ENCODE data around the gene ARHGEF33. TPM values are rescaled to one million over a fixed set of nuclear protein-coding genes. Genes with fewer than 3 reads are reported as not detected.

The ARHGEF33 gene
- total and polyA plus RNA-seq, 2 of the 8 experiments (the other 6 are each of a cell fraction or from before 2014, with no cell fraction given): 0.09 to 0.95 TPM

GRCh38 chr2:38951766-38952165 lies 62.1 kb downstream of the ARHGEF33 start:
- Histone ChIP-seq H3K18ac (ENCODE audit: extremely low read depth, low read length) (no peak overlapping the region), H3K4me3 (ENCODE audit: extremely low read depth in 1 of 4, insufficient read depth in 2 of 4, low read depth in 3 of 4, low read length in 4 of 4) (no peak overlapping the region), H3K23ac (ENCODE audit: insufficient read length) (no peak overlapping the region), H3K9me3 (ENCODE audit: insufficient read depth in 2 of 2, low read depth in 1 of 2, low read length in 1 of 2) (no peaks in the 10 kb centered on the region), H2BK5ac (ENCODE audit: low read depth, low read length) (no peak overlapping the region), H2BK120ac (replicated peaks; ENCODE audit: low read depth, low read length) (no peak overlapping the region), H3K4me2 (ENCODE audit: insufficient read depth in 1 of 2, low read depth in 2 of 2, low read length in 2 of 2) (no peak overlapping the region), H3K23me2 (ENCODE audit: low read depth, low read length) (no peaks in the 10 kb centered on the region; the same call in 1 of the 2 replicates), H4K20me1 (replicated peaks in 1 of 2; ENCODE audit: control insufficient read depth in 1 of 2, insufficient read depth in 2 of 2, low read length in 2 of 2) (no peaks in the 10 kb centered on the region), H4K5ac (ENCODE audit: insufficient read length, low read depth, low read length) (no peak overlapping the region), H3K27me3 (replicated peaks in 1 of 4; ENCODE audit: control insufficient read depth in 3 of 4, extremely low read depth in 1 of 4, insufficient read depth in 3 of 4, low read length in 3 of 4) (no peaks in the 10 kb centered on the region), H2AK5ac (ENCODE audit: low read depth, low read length) (no peak overlapping the region), H3K14ac (ENCODE audit: insufficient read length) (no peak overlapping the region), H2AFZ (ENCODE audit: low read length) (no peak overlapping the region), H3K4me1 (replicated peaks in 1 of 4; ENCODE audit: control insufficient read depth in 3 of 4, insufficient read depth in 4 of 4, low read length in 3 of 4) (no peaks in the 10 kb centered on the region), H4K8ac (ENCODE audit: extremely low read depth, insufficient read depth, low read length) (no peak overlapping the region), H3K27ac (ENCODE audit: low read depth, low read length) (no peak overlapping the region), H3K9ac (replicated peaks in 1 of 4; ENCODE audit: extremely low read depth in 1 of 4, low read depth in 3 of 4, low read length in 3 of 4) (no peak overlapping the region), H3K56ac (replicated peaks; ENCODE audit: insufficient read length, low read depth, low read length) (no peak overlapping the region), H3K36me3 (ENCODE audit: control insufficient read depth in 2 of 4, insufficient read depth in 4 of 4, low read length in 3 of 4) (no peaks in the 10 kb centered on the region; a peak in 1 of 8 replicates), H3K79me1 (ENCODE audit: low read depth, low read length) (no peaks in the 10 kb centered on the region), H3K79me2 (ENCODE audit: control insufficient read depth in 1 of 2, insufficient read depth in 2 of 2, low read length in 2 of 2) (no peaks in the 10 kb centered on the region), H2BK12ac (ENCODE audit: low read depth, low read length) (no peak overlapping the region), H3K4ac (replicated peaks; ENCODE audit: insufficient read length, low read depth, low read length) (no peak overlapping the region), H2BK15ac (ENCODE audit: low read length) (no peak overlapping the region), H4K91ac (replicated peaks; ENCODE audit: insufficient read length, low read length) (no peak overlapping the region), H2BK20ac (ENCODE audit: low read length) (no peak overlapping the region)
- POLR2A ChIA-PET (ENCODE audit: partially characterized antibody): interaction anchor here (1.5 kb wide), 1 partner anchor 8 kb away, joined by 5 read pairs; no protein-coding TSS in a partner anchor
- CTCF ChIA-PET (ENCODE audit: partially characterized antibody): interaction anchor here (1.1 to 1.7 kb wide), 3 partner anchors 11 to 55 kb away, joined by 3 to 5 read pairs (median 3); no protein-coding TSS in a partner anchor
- DNase-seq (ENCODE audit: low read depth in 1 of 2, low spot score in 2 of 2) (no peak), FAIRE-seq (no peak)
- TF ChIP-seq CREB1 (IDR thresholded peaks at IDR 0.05) (no peak), JUN (IDR thresholded peaks at IDR 0.05; ENCODE audit: low read depth, low read length) (no peak), SIX5 (IDR thresholded peaks at IDR 0.05; ENCODE audit: low read depth, low read length) (no peak), BACH1 (IDR thresholded peaks at IDR 0.05; ENCODE audit: low read length) (no peak), SIN3A (conservative IDR thresholded peaks at IDR 0.05 in 1 of 2, IDR thresholded peaks at IDR 0.05 in 1 of 2; ENCODE audit: low read depth in 1 of 2, low read length in 2 of 2) (no peak), EP300 (IDR thresholded peaks at IDR 0.05; ENCODE audit: borderline replicate concordance in 1 of 2, low read depth in 2 of 2, low read length in 2 of 2) (no peak), ATF3 (IDR thresholded peaks at IDR 0.05; ENCODE audit: insufficient read depth, low read depth, low read length) (no peak), SP1 (IDR thresholded peaks at IDR 0.05; ENCODE audit: low read depth, low read length) (no peak), KDM1A (IDR thresholded peaks at IDR 0.05; ENCODE audit: borderline replicate concordance, low read length) (no peak), TEAD4 (IDR thresholded peaks at IDR 0.05; ENCODE audit: low read depth, low read length) (no peak), SIRT6 (IDR thresholded peaks at IDR 0.05; ENCODE audit: low read length) (no peak), CHD2 (IDR thresholded peaks at IDR 0.05; ENCODE audit: low read length) (no peak), BCL11A (IDR thresholded peaks at IDR 0.05; ENCODE audit: low read depth in 2 of 2, low read length in 2 of 2) (no peak), SAP30 (IDR thresholded peaks at IDR 0.05; ENCODE audit: insufficient read depth, insufficient replicate concordance, low read length) (no peak), RXRA (IDR thresholded peaks at IDR 0.05; ENCODE audit: insufficient read depth, low read depth, low read length) (no peak), KDM5A (IDR thresholded peaks at IDR 0.05; ENCODE audit: low read length) (no peak)
